ENCODE results near the gene RHOC. TPM values are rescaled to one million over a fixed set of nuclear protein-coding genes. Genes with fewer than 3 reads are reported as not detected.

Gene RHOC
- total and polyA plus RNA-seq, 2 experiments from 2014 or later, result 257 to 358 TPM

DNA sequence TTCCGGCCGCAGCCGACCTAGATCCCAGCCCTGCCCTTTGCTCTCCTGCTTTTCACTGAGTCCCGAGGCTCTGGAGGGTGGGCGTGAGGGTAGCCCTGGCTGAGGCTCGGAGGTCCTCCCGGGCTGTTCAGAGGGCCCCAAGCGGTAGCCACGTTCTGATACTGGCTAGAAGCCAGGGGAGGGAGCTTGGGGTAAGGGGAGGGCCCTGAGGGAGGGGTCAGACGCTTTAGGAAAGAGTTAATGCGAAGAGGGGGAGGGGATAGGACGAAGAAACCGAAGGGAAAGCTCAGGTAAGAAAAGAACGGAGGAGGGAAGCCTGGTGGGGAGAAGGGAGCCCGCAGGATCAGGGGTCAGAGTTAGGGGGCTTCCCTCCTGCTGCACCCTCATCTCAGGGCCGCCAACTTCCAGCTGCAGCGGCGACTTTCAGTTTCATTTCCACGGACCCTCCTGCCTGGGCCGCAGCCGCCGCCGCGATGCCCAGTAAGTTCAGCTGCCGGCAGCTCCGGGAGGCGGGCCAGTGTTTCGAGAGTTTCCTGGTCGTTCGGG is 32.4 kb downstream of the RHOC start, which contains the start of gene MOV10:
MOV10 (plus strand) TSS at position 220 of the 546 bp plus-strand sequence; CDS start at position 474, 254 bp downstream.
- TF ChIP-seq CTCF (IDR thresholded peaks at IDR 0.05; ENCODE audit: low read depth, low read length), result no peak
- Histone ChIP-seq H3K9me3 (ENCODE audit: low read depth) (no peaks in the 10 kb centered on the region), H3K4me3 (peak within 1 kb of the TSS; percentile 65), H3K4me1 (ENCODE audit: low read depth) (peaks cover 6% of the 10 kb centered on the region), H3K27ac (peak within 1 kb of the TSS; percentile 83), H3K36me3 (peaks cover 11% of the 10 kb centered on the region), H3K27me3 (no peaks in the 10 kb centered on the region)
- DNase-seq (ENCODE audit: low read depth in 1 of 2, low spot score in 1 of 2), result peak; percentile 80 to 83

GRCh38 chr1:112673592-112674439 is 33.1 kb downstream of the RHOC start:
- Histone ChIP-seq H3K27ac (peak overlapping the region; percentile 83), H3K27me3 (no peaks in the 10 kb centered on the region), H3K4me3 (peak overlapping the region; percentile 65), H3K4me1 (ENCODE audit: low read depth) (peaks cover 6% of the 10 kb centered on the region), H3K9me3 (ENCODE audit: low read depth) (no peaks in the 10 kb centered on the region), H3K36me3 (peaks cover 18% of the 10 kb centered on the region)
- TF ChIP-seq CTCF (IDR thresholded peaks at IDR 0.05; ENCODE audit: low read depth, low read length), result peak; percentile 65
- DNase-seq (ENCODE audit: low read depth in 1 of 2, low spot score in 1 of 2), result peak; percentile 38 to 82

DNA sequence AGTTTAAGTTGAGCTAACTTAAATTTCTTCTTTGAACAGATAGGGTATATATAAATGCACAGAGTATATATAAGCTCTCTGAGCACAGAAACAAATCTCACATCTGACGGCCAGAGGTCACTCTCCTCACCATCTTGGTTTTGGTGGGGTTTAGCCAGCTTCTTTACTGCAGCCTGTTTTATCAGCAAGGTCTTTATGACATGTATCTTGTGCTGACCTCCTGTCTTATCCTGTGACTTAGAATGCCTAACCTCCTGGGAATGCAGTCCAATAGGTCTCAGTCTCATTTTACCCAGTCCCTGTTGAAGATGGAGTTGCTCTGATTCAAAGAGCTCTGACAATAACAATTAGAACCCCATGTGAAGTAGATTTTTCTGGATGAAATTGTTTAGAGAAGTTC is 34.1 kb downstream of the RHOC start:
- Histone ChIP-seq H3K4me1 (ENCODE audit: low read depth) (peaks cover 6% of the 10 kb centered on the region), H3K27me3 (no peaks in the 10 kb centered on the region), H3K9me3 (ENCODE audit: low read depth) (no peaks in the 10 kb centered on the region), H3K27ac (no peak overlapping the region), H3K4me3 (no peak overlapping the region), H3K36me3 (peaks cover 22% of the 10 kb centered on the region)
- TF ChIP-seq CTCF (IDR thresholded peaks at IDR 0.05; ENCODE audit: low read depth, low read length), result no peak
- DNase-seq (ENCODE audit: low read depth in 1 of 2, low spot score in 1 of 2), result no peak

DNA sequence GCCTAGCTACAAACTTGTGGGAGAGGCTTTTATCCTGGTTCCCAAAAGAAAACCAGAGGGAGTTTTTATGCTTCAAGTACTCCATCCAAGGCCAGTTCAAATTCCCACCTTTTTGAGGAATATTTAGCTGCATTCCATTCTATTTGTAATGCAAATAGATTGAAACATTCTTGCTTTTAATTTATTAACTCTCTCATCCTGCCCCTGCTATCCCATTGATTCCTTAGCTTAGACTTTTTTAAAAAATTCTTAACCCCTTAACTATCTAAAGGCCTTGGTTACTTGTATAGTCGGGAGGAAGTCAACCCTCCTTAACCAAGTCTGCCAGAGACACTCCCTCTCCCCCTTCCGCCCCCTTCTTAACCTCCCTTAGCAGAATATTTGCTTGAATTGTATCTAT is 34.9 kb downstream of the RHOC start:
- peaks cover 6% of the 10 kb centered on the region for H3K4me1 ChIP-seq (ENCODE audit: low read depth)
- H3K27me3 ChIP-seq, result no peaks in the 10 kb centered on the region
- H3K4me3 ChIP-seq, result no peak overlapping the region
- TF ChIP-seq CTCF (IDR thresholded peaks at IDR 0.05; ENCODE audit: low read depth, low read length), result no peak
- no peak for DNase-seq (ENCODE audit: low read depth in 1 of 2, low spot score in 1 of 2)
- H3K9me3 ChIP-seq (ENCODE audit: low read depth), result no peaks in the 10 kb centered on the region
- peak overlapping the region; percentile 41 for H3K27ac ChIP-seq
- H3K36me3 ChIP-seq, result peaks cover 30% of the 10 kb centered on the region

GRCh38 chr1:112666946-112667345 is 40.0 kb downstream of the RHOC start:
- Histone ChIP-seq H3K27me3 (no peaks in the 10 kb centered on the region), H3K9me3 (ENCODE audit: low read depth) (no peaks in the 10 kb centered on the region), H3K4me3 (no peak overlapping the region), H3K27ac (no peak overlapping the region), H3K4me1 (ENCODE audit: low read depth) (no peaks in the 10 kb centered on the region), H3K36me3 (peaks cover 50% of the 10 kb centered on the region)
- TF ChIP-seq CTCF (IDR thresholded peaks at IDR 0.05; ENCODE audit: low read depth, low read length), result no peak
- no peak for DNase-seq (ENCODE audit: low read depth in 1 of 2, low spot score in 1 of 2)

Measured in cardiac muscle cell (in vitro differentiated cells and primary cell).